Liver (tissue), 9 donors: ENCODE measurements around the gene JADE3. TPM values are rescaled to one million over a fixed set of nuclear protein-coding genes. Genes with fewer than 3 reads are reported as not detected.
A peak's percentile ranks its signal among the peaks of the same experiment; 100 is the strongest.

ENCODE experiments used
- DNase-seq: peaks from one replicate; pipeline ENCODE4 v3.0.0-alpha.2; 2017; ENCODE audit warnings: low spot score
- H3K27ac ChIP-seq, 2 donors: one replicate each; pipeline ENCODE4 v1.7.0; 2013; ENCODE audit warnings: inconsistent platforms in 2 of 2, low read length in 2 of 2, control low read depth in 1 of 2, low read depth in 1 of 2, mild to moderate bottlenecking in 1 of 2
- H3K27me3 ChIP-seq, 4 donors: one replicate each; pipeline versions ENCODE4 v1.6.1 to v1.7.0; 2013; ENCODE audit warnings: low read length in 3 of 4, inconsistent platforms in 1 of 4, mild to moderate bottlenecking in 1 of 4, moderate library complexity in 1 of 4; ENCODE audit not compliant: control insufficient read depth in 4 of 4, insufficient read depth in 4 of 4
- H3K36me3 ChIP-seq, 4 donors: one replicate each; pipeline versions ENCODE4 v1.6.1 to v1.7.0; 2013; ENCODE audit warnings: low read length in 3 of 4, mild to moderate bottlenecking in 3 of 4, low read depth in 1 of 4, moderate library complexity in 1 of 4; ENCODE audit not compliant: control insufficient read depth in 4 of 4, insufficient read depth in 3 of 4
- H3K4me1 ChIP-seq, 4 donors: one replicate each; pipeline versions ENCODE4 v1.6.1 to v1.7.0; 2013; ENCODE audit warnings: low read length in 3 of 4, mild to moderate bottlenecking in 3 of 4, moderate library complexity in 1 of 4; ENCODE audit not compliant: control insufficient read depth in 4 of 4, insufficient read depth in 4 of 4
- H3K4me3 ChIP-seq, 3 donors: one replicate each; pipeline versions ENCODE4 v1.6.1 to v1.7.0; 2013; ENCODE audit warnings: low read length in 3 of 3, control low read depth in 1 of 3, low read depth in 1 of 3, mild to moderate bottlenecking in 1 of 3
- H3K9ac ChIP-seq, 2 donors: one replicate each; pipeline ENCODE4 v1.7.0; 2013; ENCODE audit warnings: low read length in 2 of 2, mild to moderate bottlenecking in 2 of 2, moderate library complexity in 2 of 2, control low read depth in 1 of 2, low read depth in 1 of 2
- H3K9me3 ChIP-seq, 4 donors: one replicate each; pipeline versions ENCODE4 v1.6.1 to v1.7.0; 2013; ENCODE audit warnings: low read length in 3 of 4; ENCODE audit not compliant: control insufficient read depth in 4 of 4
- ATF3 ChIP-seq: IDR thresholded peaks from 2 replicates; pipeline ENCODE4 v1.6.1; 2016; ENCODE audit warnings: antibody characterized with exemption
- CTCF ChIP-seq: fragments of 150-350 bp; IDR thresholded peaks from 2 replicates; pipeline ENCODE4 v1.5.1; 2017; ENCODE audit warnings: improper control_type of control experiment, low read depth, low read length; ENCODE audit not compliant: missing input control
- FOXA1 ChIP-seq: IDR thresholded peaks from 2 replicates; pipeline ENCODE4 v1.6.1; 2016; ENCODE audit warnings: antibody characterized with exemption
- HNF4A ChIP-seq, 2 donors: conservative IDR thresholded peaks; 2 replicates each; pipeline ENCODE4 v1.6.1; 2016; ENCODE audit warnings: antibody characterized with exemption in 2 of 2, mild to moderate bottlenecking in 2 of 2
- HNF4G ChIP-seq: IDR thresholded peaks from 2 replicates; pipeline ENCODE4 v1.6.1; 2016; ENCODE audit warnings: antibody characterized with exemption
- JUND ChIP-seq, 2 donors: IDR thresholded peaks; 2 replicates each; pipeline ENCODE4 v1.6.1; 2016; ENCODE audit warnings: antibody characterized with exemption in 2 of 2
- MAX ChIP-seq: IDR thresholded peaks from 2 replicates; pipeline ENCODE4 v1.6.1; 2016; ENCODE audit warnings: antibody characterized with exemption
- NR2F2 ChIP-seq: IDR thresholded peaks from 2 replicates; pipeline ENCODE4 v1.6.1; 2016; ENCODE audit warnings: antibody characterized with exemption
- RAD21 ChIP-seq, 2 donors: IDR thresholded peaks; 2 replicates each; pipeline ENCODE4 v1.6.1; 2016; ENCODE audit warnings: antibody characterized with exemption in 2 of 2, mild to moderate bottlenecking in 2 of 2
- REST ChIP-seq: IDR thresholded peaks from 2 replicates; pipeline ENCODE4 v1.6.1; 2016; ENCODE audit warnings: antibody characterized with exemption, mild to moderate bottlenecking
- RXRA ChIP-seq, 2 donors: IDR thresholded peaks; 2 replicates each; pipeline ENCODE4 v1.6.1; 2017 to 2018; ENCODE audit warnings: antibody characterized with exemption in 2 of 2, mild to moderate bottlenecking in 1 of 2
- SP1 ChIP-seq: IDR thresholded peaks from 2 replicates; pipeline ENCODE4 v1.6.1; 2018; ENCODE audit warnings: antibody characterized with exemption, mild to moderate bottlenecking
- TAF1 ChIP-seq: conservative IDR thresholded peaks from 2 replicates; pipeline ENCODE4 v1.6.1; 2016; ENCODE audit warnings: antibody characterized with exemption, mild to moderate bottlenecking
- ZBTB33 ChIP-seq: IDR thresholded peaks from 2 replicates; pipeline ENCODE4 v1.6.1; 2016; ENCODE audit warnings: antibody characterized with exemption
- WGBS: extraction: QIAGEN DNeasy Blood & Tissue Kit; methylation state at CpG from one replicate; pipeline ENCODE4 v1.1.7; 2013; 5-methylcytosine and 5-hydroxymethylcytosine counted together
- polyA plus RNA-seq, 2 donors: library from polyadenylated mRNA; stranded (reverse) in 1 of 2; unstranded in 1 of 2; fragments of 200-250 nt in 1 of 2; fragments of >200 nt in 1 of 2; fragmentation: Nextera tagmentation in 1 of 2; extraction: Ambion mirVana in 1 of 2; gene quantifications; one replicate each; pipeline versions ENCODE4 v1.2.1 to v1.2.3, GENCODE V29; 2013 to 2015
- total RNA-seq, 2 donors: library from RNA; depleted of rRNA; stranded (reverse); fragments of >200 nt; gene quantifications; one replicate each; pipeline ENCODE4 v1.2.3, GENCODE V29; 2014
- donor health status: healthy.
- donor health status: healthy.
- donor health status: healthy.
- donor health status: healthy.
- donor health status: healthy.

The JADE3 gene
- total and polyA plus RNA-seq, 4 donors, result 2.6 to 9.0 (median 5.2) TPM

GRCh38 chrX:46917622-46918021, 5.4 kb downstream of the JADE3 start:
- no peaks in the 10 kb centered on the region for H3K36me3 ChIP-seq
- H3K4me1 ChIP-seq, result peaks cover 4 to 15% (median 5%) of the 10 kb centered on the region in 4 donors
- DNase-seq, result no peak
- no peak overlapping the region for H3K4me3 ChIP-seq
- no peak overlapping the region for H3K9ac ChIP-seq
- no peak overlapping the region for H3K27ac ChIP-seq
- no peak for TF ChIP-seq RAD21 (IDR thresholded peaks at IDR 0.05)
- no peak for TF ChIP-seq JUND (IDR thresholded peaks at IDR 0.05)
- no peak for TF ChIP-seq CTCF
- no peak for TF ChIP-seq NR2F2
- no peak for TF ChIP-seq REST
- no peak for TF ChIP-seq SP1
- no peak for TF ChIP-seq ATF3
- TF ChIP-seq ZBTB33, result no peak
- TF ChIP-seq HNF4G, result no peak
- no peak for TF ChIP-seq MAX
- peaks cover 0 to 3% (median 0%) of the 10 kb centered on the region in 4 donors for H3K9me3 ChIP-seq
- H3K27me3 ChIP-seq, result no peaks in the 10 kb centered on the region
- WGBS, result 100% methylated on average over 1 of the region's 1 CpG

- 27% methylated on average over 1 of the region's 1 CpG for WGBS
- TF ChIP-seq ZBTB33 (no peak), REST (no peak), NR2F2 (no peak), HNF4A (conservative IDR thresholded peaks at IDR 0.05) (peak; percentile 12 to 51), CTCF (no peak), SP1 (no peak), MAX (no peak), RAD21 (IDR thresholded peaks at IDR 0.05) (no peak), FOXA1 (peak; percentile 72), TAF1 (no peak), RXRA (IDR thresholded peaks at IDR 0.05) (peak; percentile 10 to 60)
Observed at GRCh38 chrX:46918434-46918833, 6.2 kb downstream of the JADE3 start.

More at GRCh38 chrX:46918434-46918833, 6.2 kb downstream of the JADE3 start:
- no peaks in the 10 kb centered on the region for H3K27me3 ChIP-seq
- H3K4me3 ChIP-seq, result no peak overlapping the region
- H3K9me3 ChIP-seq, result peaks cover 0 to 3% (median 0%) of the 10 kb centered on the region in 4 donors
- peaks cover 4 to 15% (median 5%) of the 10 kb centered on the region in 4 donors for H3K4me1 ChIP-seq
- no peaks in the 10 kb centered on the region for H3K36me3 ChIP-seq
- H3K27ac ChIP-seq, result no peak overlapping the region
- DNase-seq, result no peak
- H3K9ac ChIP-seq, result no peak overlapping the region
